GM23338 (cell line): ENCODE measurements around the gene DR1. TPM values are rescaled to one million over a fixed set of nuclear protein-coding genes. Genes with fewer than 3 reads are reported as not detected.

ENCODE experiments used
- ATAC-seq: fragments of 200-7000 bp; cut with Tn5 transposase; 3 replicates; pipeline ENCODE4 v1.9.1; 2020
- DNase-seq: peaks from one replicate; pipeline ENCODE4 v3.0.0-alpha.2; 2015; ENCODE audit warnings: low spot score
- H2AFZ ChIP-seq: fragments of 200-600 bp; sonication (generic); 2 replicates; pipeline ENCODE4 v1.8.0; 2016; ENCODE audit warnings: antibody characterized with exemption, mild to moderate bottlenecking, moderate library complexity
- H3F3A ChIP-seq: fragments of 200-600 bp; sonication (generic); replicated peaks from 2 replicates; pipeline ENCODE4 v1.8.0; 2017; ENCODE audit warnings: antibody characterized with exemption, mixed run types, low read depth
- H3K27ac ChIP-seq: fragments of 200-600 bp; sonication (generic); 2 replicates; pipeline ENCODE4 v1.6.1; 2016; ENCODE audit warnings: low read depth
- H3K27me3 ChIP-seq: fragments of 200-600 bp; sonication (generic); 2 replicates; pipeline ENCODE4 v1.8.0; 2016; ENCODE audit warnings: mild to moderate bottlenecking, mixed run types, moderate library complexity; ENCODE audit not compliant: insufficient read depth
- H3K36me3 ChIP-seq: fragments of 200-600 bp; sonication (generic); 2 replicates; pipeline ENCODE4 v1.8.0; 2016; ENCODE audit warnings: mild to moderate bottlenecking; ENCODE audit not compliant: insufficient read depth
- H3K4me1 ChIP-seq: fragments of 200-600 bp; sonication (generic); 2 replicates; pipeline ENCODE4 v1.8.0; 2016; ENCODE audit warnings: mild to moderate bottlenecking, moderate library complexity; ENCODE audit not compliant: insufficient read depth
- H3K4me2 ChIP-seq: fragments of 200-600 bp; sonication (generic); 2 replicates; pipeline ENCODE4 v1.7.1; 2017; ENCODE audit warnings: mixed run types
- H3K4me3 ChIP-seq: fragments of 200-600 bp; sonication (generic); 2 replicates; pipeline ENCODE4 v1.6.1; 2016; ENCODE audit warnings: mixed run types
- H3K79me2 ChIP-seq: fragments of 200-600 bp; sonication (generic); replicated peaks from 2 replicates; pipeline ENCODE4 v1.8.0; 2017; ENCODE audit warnings: mild to moderate bottlenecking; ENCODE audit not compliant: insufficient read depth
- H3K9me2 ChIP-seq: fragments of 200-600 bp; sonication (generic); 2 replicates; pipeline ENCODE4 v1.8.0; 2017; ENCODE audit not compliant: insufficient read depth
- H4K20me1 ChIP-seq: fragments of 200-600 bp; sonication (generic); replicated peaks from 2 replicates; pipeline ENCODE4 v1.8.0; 2017; ENCODE audit warnings: mild to moderate bottlenecking; ENCODE audit not compliant: insufficient read depth
- H3K27ac Mint-ChIP-seq: 2 replicates; pipeline ENCODE4 v1.8.0; 2020; ENCODE audit warnings: inconsistent platforms, mild to moderate bottlenecking, moderate library complexity, mixed read lengths
- H3K27me3 Mint-ChIP-seq: 3 replicates; pipeline ENCODE4 v1.8.0; 2022; ENCODE audit warnings: low read depth, mild to moderate bottlenecking, moderate library complexity, mixed read lengths, inconsistent platforms; ENCODE audit not compliant: insufficient read depth, poor library complexity
- H3K36me3 Mint-ChIP-seq: 3 replicates; pipeline ENCODE4 v1.8.0; 2021; ENCODE audit warnings: low read depth, mild to moderate bottlenecking, inconsistent platforms, moderate library complexity, mixed read lengths
- H3K4me1 Mint-ChIP-seq: 3 replicates; pipeline ENCODE4 v1.8.0; 2020; ENCODE audit warnings: mild to moderate bottlenecking, inconsistent platforms, mixed read lengths
- H3K4me3 Mint-ChIP-seq: 3 replicates; pipeline ENCODE4 v1.8.0; 2021; ENCODE audit warnings: moderate library complexity, mild to moderate bottlenecking, inconsistent platforms, mixed read lengths
- H3K9me3 Mint-ChIP-seq: 3 replicates; pipeline ENCODE4 v1.8.0; 2020; ENCODE audit warnings: moderate library complexity, mild to moderate bottlenecking, inconsistent platforms, mixed read lengths
- CREB1 ChIP-seq: fragments of 250-450 bp; sonication (Bioruptor Pico); IDR thresholded peaks from 2 replicates; pipeline ENCODE4 v1.5.0; 2020; ENCODE audit warnings: low read depth, mild to moderate bottlenecking, moderate library complexity
- CTCF ChIP-seq, 2 experiments: fragments of 200-600 bp in 1 of 2; sonication (generic) in 1 of 2; conservative IDR thresholded peaks; 2 replicates each; pipeline versions ENCODE4 v1.5.1 to v1.6.1; 2016 to 2017; ENCODE audit warnings: antibody characterized with exemption in 2 of 2, low read depth in 2 of 2, mild to moderate bottlenecking in 2 of 2, moderate library complexity in 1 of 2
- ETS1 ChIP-seq: IDR thresholded peaks from 2 replicates; pipeline ENCODE4 v1.6.1; 2016; ENCODE audit warnings: antibody characterized with exemption
- EZH2 ChIP-seq: fragments of 200-600 bp; sonication (generic); IDR thresholded peaks from one replicate; pipeline ENCODE4 v1.8.0; 2017; ENCODE audit warnings: antibody characterized with exemption, mild to moderate bottlenecking, low read depth; ENCODE audit not compliant: unreplicated experiment
- EZH2phosphoT487 ChIP-seq: fragments of 200-600 bp; sonication (generic); IDR thresholded peaks from one replicate; pipeline ENCODE4 v1.8.1; 2018; ENCODE audit warnings: antibody characterized with exemption; ENCODE audit not compliant: unreplicated experiment
- JUNB ChIP-seq: IDR thresholded peaks from one replicate; pipeline ENCODE4 v1.6.1; 2016; ENCODE audit warnings: antibody characterized with exemption; ENCODE audit not compliant: unreplicated experiment
- NANOG ChIP-seq: IDR thresholded peaks from 2 replicates; pipeline ENCODE4 v1.6.1; 2016; ENCODE audit warnings: antibody characterized with exemption, borderline replicate concordance
- POLR2AphosphoS5 ChIP-seq: IDR thresholded peaks from 2 replicates; pipeline ENCODE4 v1.6.1; 2016; ENCODE audit warnings: antibody characterized with exemption, low read depth
- REST ChIP-seq: IDR thresholded peaks from one replicate; pipeline ENCODE4 v1.6.1; 2018; ENCODE audit warnings: antibody characterized with exemption; ENCODE audit not compliant: unreplicated experiment
- STAT1 ChIP-seq: IDR thresholded peaks from one replicate; pipeline ENCODE4 v1.6.1; 2016; ENCODE audit warnings: antibody characterized with exemption; ENCODE audit not compliant: unreplicated experiment
- ZNF114 ChIP-seq: fragments of 250-450 bp; sonication (Bioruptor Pico); IDR thresholded peaks from 2 replicates; pipeline ENCODE4 v1.5.0; 2020; ENCODE audit warnings: mild to moderate bottlenecking, moderate library complexity
- ZNF331 ChIP-seq: fragments of 250-450 bp; sonication (Bioruptor Pico); IDR thresholded peaks from 2 replicates; pipeline ENCODE4 v1.5.0; 2020; ENCODE audit warnings: low read depth, mild to moderate bottlenecking, moderate library complexity
- ZNF462 ChIP-seq: fragments of 250-450 bp; sonication (Bioruptor Pico); IDR thresholded peaks from 2 replicates; pipeline ENCODE4 v1.5.0; 2020; ENCODE audit warnings: mild to moderate bottlenecking, moderate library complexity
- polyA plus RNA-seq: library from polyadenylated mRNA; unstranded; fragments of >200 nt; fragmentation: Nextera tagmentation; extraction: Ambion mirVana; gene quantifications from 2 replicates; pipeline ENCODE4 v1.2.1, GENCODE V29; 2016
- total RNA-seq: library from RNA; depleted of rRNA; stranded (reverse); fragments of >200 nt; shearing (Covaris generic); gene quantifications from 2 replicates; pipeline ENCODE4 v1.2.3, GENCODE V29; 2014

DR1 gene
- total and polyA plus RNA-seq, 2 experiments from 2014 or later = 20.9 to 61.2 TPM

- no peaks in the 10 kb centered on the region for H3F3A ChIP-seq
- H4K20me1 ChIP-seq = no peaks in the 10 kb centered on the region
- no peaks in the 10 kb centered on the region for H3K36me3 Mint-ChIP-seq
- H3K4me2 ChIP-seq = no peak overlapping the region
- no peak overlapping the region for H3K4me3 Mint-ChIP-seq
- H3K36me3 ChIP-seq = no peaks in the 10 kb centered on the region
- peaks cover 13% of the 10 kb centered on the region for H3K4me1 Mint-ChIP-seq
- no peaks in the 10 kb centered on the region for H3K27me3 Mint-ChIP-seq
- no peaks in the 10 kb centered on the region for H3K27me3 ChIP-seq
- H3K4me3 ChIP-seq = no peak overlapping the region
- H3K4me1 ChIP-seq = peaks cover 5% of the 10 kb centered on the region; the same call in 1 of the 2 replicates
- no peaks in the 10 kb centered on the region for H3K9me3 Mint-ChIP-seq
- H3K27ac Mint-ChIP-seq = no peak overlapping the region
- peak; percentile 57 for ATAC-seq
- no peaks in the 10 kb centered on the region for H3K79me2 ChIP-seq
- peak; percentile 20 for DNase-seq
- no peak overlapping the region for H3K27ac ChIP-seq
- no peak overlapping the region for H2AFZ ChIP-seq
- TF ChIP-seq ZNF462 (CRISPR knock-in tag) = no peak
- no peak for TF ChIP-seq REST
- TF ChIP-seq CREB1 (CRISPR knock-in tag) = no peak
- TF ChIP-seq CTCF (conservative IDR thresholded peaks at IDR 0.05; ENCODE audit: low read depth in 2 of 2) = no peak
- no peak for TF ChIP-seq EZH2phosphoT487
- TF ChIP-seq ZNF114 (CRISPR knock-in tag) = no peak
- TF ChIP-seq EZH2 = no peak
- TF ChIP-seq JUNB = no peak
- no peak for TF ChIP-seq STAT1
- TF ChIP-seq ZNF331 = no peak
- no peak for TF ChIP-seq NANOG
- TF ChIP-seq ETS1 = no peak
- no peak for TF ChIP-seq POLR2AphosphoS5
- no peaks in the 10 kb centered on the region; the same call in 1 of the 2 replicates for H3K9me2 ChIP-seq
These were observed 15.5 kb upstream of the DR1 start for GRCh38 chr1:93330196-93330595.
